GM18873 (cell line): ENCODE data around the gene LIME1.
"Not testable (repeated sequence)": the region's sequence is repeated elsewhere in the genome, so short reads cannot be mapped to it uniquely, and the experiment has no call there.

Experiments
- ATAC-seq: cut with Tn5 transposase; IDR thresholded peaks from one replicate; pipeline ENCODE4 v1.9.1; 2021; ENCODE audit warnings: mild to moderate bottlenecking, moderate library complexity, moderate number of reproducible peaks; ENCODE audit not compliant: unreplicated experiment, low FRiP score

The LIME1 gene

GRCh38 chr20:63767886-63768285 is 31.4 kb downstream of the LIME1 start:
- no peak for ATAC-seq

GRCh38 chr20:63768591-63769515 is 32.4 kb downstream of the LIME1 start:
- ATAC-seq: no peak

- no peak for ATAC-seq
Measured at GRCh38 chr20:63769891-63770474, 33.5 kb downstream of the LIME1 start.

- no peak for ATAC-seq
Measured at GRCh38 chr20:63771046-63771707, 34.7 kb downstream of the LIME1 start.

- ATAC-seq: no peak
Measured at GRCh38 chr20:63772781-63773518, 36.5 kb downstream of the LIME1 start.

- no peak for ATAC-seq
Measured at GRCh38 chr20:63773571-63774241, 37.2 kb downstream of the LIME1 start.

GRCh38 chr20:63774306-63774705 is 37.8 kb downstream of the LIME1 start:
- no peak for ATAC-seq

- ATAC-seq: no peak
Measured at GRCh38 chr20:63775096-63775978, 38.9 kb downstream of the LIME1 start.

- not testable (repeated sequence) for ATAC-seq
Measured at GRCh38 chr20:63776875-63777274, 40.4 kb downstream of the LIME1 start.

GRCh38 chr20:63777614-63778013 is 41.1 kb downstream of the LIME1 start:
- ATAC-seq: no peak

- ATAC-seq: no peak
Measured at GRCh38 chr20:63778034-63778752, 41.7 kb downstream of the LIME1 start.

- ATAC-seq: no peak
Measured at GRCh38 chr20:63778857-63779256, 42.4 kb downstream of the LIME1 start.

- no peak for ATAC-seq
Measured at GRCh38 chr20:63781181-63781580, 44.7 kb downstream of the LIME1 start.

GRCh38 chr20:63782051-63782471 is 45.6 kb downstream of the LIME1 start:
- ATAC-seq: no peak

GRCh38 chr20:63782521-63782971 is 46.1 kb downstream of the LIME1 start:
- ATAC-seq: no peak

- no peak for ATAC-seq
Measured at GRCh38 chr20:63783970-63784369, 47.5 kb downstream of the LIME1 start.

- ATAC-seq: no peak
Measured at GRCh38 chr20:63785691-63786131, 49.2 kb downstream of the LIME1 start.

GRCh38 chr20:63787302-63787701 is 50.8 kb downstream of the LIME1 start:
- no peak for ATAC-seq
